Lower leg skin (tissue), 3 donors: ENCODE results near the gene LRRC27.

Experiments
- CTCF ChIP-seq, 3 donors: fragments of 450-650 bp; IDR thresholded peaks; one replicate each; pipeline ENCODE4 v1.5.1; 2016; ENCODE audit warnings: antibody characterized with exemption in 3 of 3, mild to moderate bottlenecking in 3 of 3, moderate library complexity in 2 of 3
- POLR2A ChIP-seq, 2 donors: fragments of 450-650 bp; IDR thresholded peaks; one replicate each; pipeline ENCODE4 v1.6.1; 2016 to 2017; ENCODE audit warnings: antibody characterized with exemption in 2 of 2, mild to moderate bottlenecking in 1 of 2, moderate library complexity in 1 of 2

GRCh38 chr10:132375116-132375794 lies 43.3 kb downstream of the LRRC27 start:
- no peak for TF ChIP-seq POLR2A (IDR thresholded peaks at IDR 0.05)
- no peak for TF ChIP-seq CTCF (IDR thresholded peaks at IDR 0.05)
